Measurements from ENCODE around the gene WNT3. TPM values are rescaled to one million over a fixed set of nuclear protein-coding genes. Genes with fewer than 3 reads are reported as not detected.

Gene WNT3
- total RNA-seq, 6 experiments from 2014 or later = 2.1 to 3.5 (median 3.2) TPM

- H3K9me3 Mint-ChIP-seq = no peaks in the 10 kb centered on the region
- DNase-seq = no peak
- H3K4me3 Mint-ChIP-seq = no peak overlapping the region
- H3K36me3 Mint-ChIP-seq (ENCODE audit: low read depth) = no peaks in the 10 kb centered on the region; the same call in 1 of the 2 replicates
- no peak overlapping the region for H3K27ac Mint-ChIP-seq
- H3K4me1 Mint-ChIP-seq (ENCODE audit: low read depth) = peaks cover 35% of the 10 kb centered on the region
- TF ChIP-seq, protein P1, sequence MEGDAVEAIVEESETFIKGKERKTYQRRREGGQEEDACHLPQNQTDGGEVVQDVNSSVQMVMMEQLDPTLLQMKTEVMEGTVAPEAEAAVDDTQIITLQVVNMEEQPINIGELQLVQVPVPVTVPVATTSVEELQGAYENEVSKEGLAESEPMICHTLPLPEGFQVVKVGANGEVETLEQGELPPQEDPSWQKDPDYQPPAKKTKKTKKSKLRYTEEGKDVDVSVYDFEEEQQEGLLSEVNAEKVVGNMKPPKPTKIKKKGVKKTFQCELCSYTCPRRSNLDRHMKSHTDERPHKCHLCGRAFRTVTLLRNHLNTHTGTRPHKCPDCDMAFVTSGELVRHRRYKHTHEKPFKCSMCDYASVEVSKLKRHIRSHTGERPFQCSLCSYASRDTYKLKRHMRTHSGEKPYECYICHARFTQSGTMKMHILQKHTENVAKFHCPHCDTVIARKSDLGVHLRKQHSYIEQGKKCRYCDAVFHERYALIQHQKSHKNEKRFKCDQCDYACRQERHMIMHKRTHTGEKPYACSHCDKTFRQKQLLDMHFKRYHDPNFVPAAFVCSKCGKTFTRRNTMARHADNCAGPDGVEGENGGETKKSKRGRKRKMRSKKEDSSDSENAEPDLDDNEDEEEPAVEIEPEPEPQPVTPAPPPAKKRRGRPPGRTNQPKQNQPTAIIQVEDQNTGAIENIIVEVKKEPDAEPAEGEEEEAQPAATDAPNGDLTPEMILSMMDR (IDR thresholded peaks at IDR 0.05) = no peak
- H3K27me3 Mint-ChIP-seq (ENCODE audit: insufficient read depth) = peaks cover 16% of the 10 kb centered on the region
Measured at GRCh38 chr17:46809110-46809571, 9.4 kb downstream of the WNT3 start.

DNA sequence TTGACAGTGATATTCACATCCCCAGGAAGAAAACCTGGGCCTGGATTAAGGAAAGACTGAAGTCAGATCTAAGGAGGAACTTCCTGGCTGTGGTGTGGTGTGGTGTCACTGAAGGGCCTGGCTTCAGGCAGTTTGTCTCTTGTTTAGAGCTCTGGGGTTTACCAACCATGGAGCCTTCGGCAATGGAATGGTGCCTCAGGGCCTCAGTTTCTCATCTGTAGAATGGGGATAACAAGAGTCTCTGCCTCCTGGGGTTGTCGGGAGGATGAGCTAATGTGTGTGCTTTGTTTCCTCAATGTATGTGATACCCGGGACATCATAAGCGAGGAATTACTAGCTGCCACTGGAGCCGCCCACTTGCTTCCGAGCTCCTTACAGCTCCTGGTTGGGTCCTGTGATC is 12.7 kb downstream of the WNT3 start:
- no peak for DNase-seq
- Mint-ChIP-seq H3K27me3 (ENCODE audit: insufficient read depth) (peaks cover 25% of the 10 kb centered on the region), H3K9me3 (no peaks in the 10 kb centered on the region), H3K27ac (no peak overlapping the region), H3K4me1 (ENCODE audit: low read depth) (peaks cover 6% of the 10 kb centered on the region), H3K36me3 (ENCODE audit: low read depth) (no peaks in the 10 kb centered on the region; the same call in 1 of the 2 replicates), H3K4me3 (no peak overlapping the region)
- TF ChIP-seq, protein P1 (IDR thresholded peaks at IDR 0.05) = no peak

GRCh38 chr17:46803544-46803943 is 14.9 kb downstream of the WNT3 start:
- Mint-ChIP-seq H3K4me3 (no peak overlapping the region), H3K27me3 (ENCODE audit: insufficient read depth) (peaks cover 23% of the 10 kb centered on the region), H3K4me1 (ENCODE audit: low read depth) (peaks cover 5% of the 10 kb centered on the region; the same call in 1 of the 2 replicates), H3K9me3 (no peaks in the 10 kb centered on the region), H3K36me3 (ENCODE audit: low read depth) (no peaks in the 10 kb centered on the region; the same call in 1 of the 2 replicates), H3K27ac (no peak overlapping the region)
- no peak for DNase-seq
- TF ChIP-seq, protein P1 (IDR thresholded peaks at IDR 0.05) = no peak

DNA sequence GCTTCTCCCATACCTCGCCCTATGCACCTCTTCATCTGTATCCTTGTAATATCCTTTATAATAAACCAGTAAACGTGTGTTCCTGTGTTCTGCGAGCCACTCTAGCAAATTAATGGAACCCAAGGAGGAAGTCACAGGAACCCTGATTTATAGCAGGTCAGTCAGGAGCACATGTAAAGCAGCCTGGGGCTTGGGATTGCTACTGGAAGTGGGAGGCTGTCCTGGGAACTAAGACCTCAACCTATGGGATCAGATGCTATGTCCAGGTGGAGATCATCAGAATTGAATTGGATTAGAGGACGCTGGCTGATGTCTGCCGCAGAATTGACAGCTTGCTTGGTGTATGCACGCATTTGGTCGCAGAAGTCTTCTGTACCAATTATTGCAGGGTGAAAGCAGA is 15.7 kb downstream of the WNT3 start:
- DNase-seq = no peak
- peaks cover 23% of the 10 kb centered on the region for H3K27me3 Mint-ChIP-seq (ENCODE audit: insufficient read depth)
- H3K27ac Mint-ChIP-seq = no peak overlapping the region
- no peaks in the 10 kb centered on the region; the same call in 1 of the 2 replicates for H3K36me3 Mint-ChIP-seq (ENCODE audit: low read depth)
- H3K4me3 Mint-ChIP-seq = no peak overlapping the region
- peaks cover 5% of the 10 kb centered on the region; the same call in 1 of the 2 replicates for H3K4me1 Mint-ChIP-seq (ENCODE audit: low read depth)
- TF ChIP-seq, protein P1 (IDR thresholded peaks at IDR 0.05) = no peak
- no peaks in the 10 kb centered on the region for H3K9me3 Mint-ChIP-seq

DNA sequence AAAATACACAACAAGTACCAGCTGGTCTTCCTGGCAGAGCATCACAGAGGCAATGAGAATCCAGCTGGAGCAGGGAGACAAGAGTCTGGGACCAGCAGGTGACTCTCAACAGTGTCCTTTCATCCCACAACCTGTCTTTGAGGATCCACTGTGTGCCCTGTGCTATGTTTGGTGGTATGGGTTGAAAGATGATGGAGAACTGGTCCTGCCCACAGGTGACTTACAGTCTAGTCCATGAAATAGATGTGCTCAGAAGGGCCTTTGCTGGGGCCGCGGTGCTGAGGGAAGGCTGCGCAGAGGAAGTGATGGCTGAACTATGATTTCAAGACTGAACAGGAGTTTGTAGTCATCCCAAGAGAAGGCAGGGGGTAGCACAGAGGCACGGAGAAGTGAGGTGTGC is 17.9 kb downstream of the WNT3 start:
- Mint-ChIP-seq H3K36me3 (ENCODE audit: low read depth) (no peaks in the 10 kb centered on the region; the same call in 1 of the 2 replicates), H3K9me3 (no peaks in the 10 kb centered on the region), H3K27ac (no peak overlapping the region), H3K4me1 (ENCODE audit: low read depth) (peaks cover 14% of the 10 kb centered on the region; the same call in 1 of the 2 replicates), H3K4me3 (no peak overlapping the region), H3K27me3 (ENCODE audit: insufficient read depth) (peaks cover 26% of the 10 kb centered on the region)
- TF ChIP-seq, protein P1 (IDR thresholded peaks at IDR 0.05) = no peak
- DNase-seq = no peak

Measured in HFFc6 (cell line).